22Rv1 (cell line): Measurements from ENCODE around the gene MUC6.

ENCODE experiments used
- H3K27ac ChIP-seq: fragments of 450-650 bp; 2 replicates; pipeline ENCODE4 v1.5.1; 2017
- CTCF ChIP-seq: fragments of 450-650 bp; IDR thresholded peaks from 2 replicates; pipeline ENCODE4 v1.5.1; 2017; ENCODE audit warnings: mild to moderate bottlenecking
- ZFX ChIP-seq: fragments of 450-650 bp; IDR thresholded peaks from 2 replicates; pipeline ENCODE4 v1.6.1; 2017; ENCODE audit warnings: antibody characterized with exemption, borderline replicate concordance

Gene MUC6

GRCh38 chr11:973237-973636 lies 63.3 kb downstream of the MUC6 start:
- TF ChIP-seq CTCF: no peak
- no peak for TF ChIP-seq ZFX
- no peak overlapping the region for H3K27ac ChIP-seq

GRCh38 chr11:972523-973211 lies 63.9 kb downstream of the MUC6 start:
- no peak for TF ChIP-seq CTCF
- TF ChIP-seq ZFX: no peak
- H3K27ac ChIP-seq: no peak overlapping the region

GRCh38 chr11:971731-972365 lies 64.7 kb downstream of the MUC6 start:
- TF ChIP-seq CTCF (no peak), ZFX (no peak)
- H3K27ac ChIP-seq: no peak overlapping the region

- no peak overlapping the region for H3K27ac ChIP-seq
Measured at GRCh38 chr11:971092-971690, 65.3 kb downstream of the MUC6 start.

GRCh38 chr11:970319-970871 lies 66.1 kb downstream of the MUC6 start:
- no peak overlapping the region for H3K27ac ChIP-seq
- TF ChIP-seq CTCF (no peak), ZFX (no peak)

More at GRCh38 chr11:971092-971690, 65.3 kb downstream of the MUC6 start:
- no peak for TF ChIP-seq ZFX
- TF ChIP-seq CTCF: no peak

- TF ChIP-seq ZFX (no peak), CTCF (no peak)
- no peak overlapping the region for H3K27ac ChIP-seq
Measured at GRCh38 chr11:969651-970205, 66.8 kb downstream of the MUC6 start.
